IMR-90 (cell line): ENCODE measurements around the gene MYH11. TPM values are rescaled to one million over a fixed set of nuclear protein-coding genes. Genes with fewer than 3 reads are reported as not detected.

Source experiments
- ATAC-seq: fragments of 200-7000 bp; cut with Tn5 transposase; 2 replicates; pipeline ENCODE4 v1.9.1; 2020; ENCODE audit warnings: low read depth, mild to moderate bottlenecking, moderate library complexity
- BruUV-seq: library from RNA; stranded (reverse); fragments of 400-500 nt; replicated peaks from 2 replicates; lab custom pipeline; 2021; lab: Mats Ljungman, UMichigan
- CTCF ChIA-PET: fragments of 300-600 bp; formaldehyde crosslinking; extraction: SDS; loops from one replicate; lab custom pipeline; 2021; ENCODE audit warnings: antibody characterized with exemption; lab: Yijun Ruan, JAX
- POLR2A ChIA-PET: fragments of 300-600 bp; sonication (Branson Sonifier 250); formaldehyde crosslinking; loops from one replicate; lab custom pipeline; 2022; ENCODE audit warnings: antibody characterized with exemption; ENCODE audit not compliant: unreplicated experiment; lab: Charles Lee
- DNase-seq: peaks from one replicate; pipeline ENCODE4 v3.0.0; 2013
- H2AFZ ChIP-seq: replicated peaks from 2 replicates; pipeline ENCODE3; 2013; ENCODE audit warnings: low read length, mild to moderate bottlenecking; ENCODE audit not compliant: poor library complexity
- H2AK5ac ChIP-seq: 2 replicates; pipeline ENCODE4 v1.6.1; 2013; ENCODE audit warnings: low read depth, low read length, inconsistent platforms
- H2AK9ac ChIP-seq: replicated peaks from 2 replicates; pipeline ENCODE3; 2013; ENCODE audit warnings: mild to moderate bottlenecking, low read depth, low read length, moderate library complexity; ENCODE audit not compliant: poor library complexity
- H2BK120ac ChIP-seq: 2 replicates; pipeline ENCODE4 v1.6.1; 2013; ENCODE audit warnings: low read depth, low read length, inconsistent platforms
- H2BK15ac ChIP-seq: 3 replicates; pipeline ENCODE4 v1.6.1; 2013; ENCODE audit warnings: low read depth, low read length, inconsistent platforms
- H2BK20ac ChIP-seq: 2 replicates; pipeline ENCODE4 v1.6.1; 2013; ENCODE audit warnings: low read depth, mild to moderate bottlenecking, inconsistent platforms, low read length, moderate library complexity
- H2BK5ac ChIP-seq: 2 replicates; pipeline ENCODE4 v1.6.1; 2013; ENCODE audit warnings: mild to moderate bottlenecking, low read depth, low read length, inconsistent platforms; ENCODE audit not compliant: poor library complexity, severe bottlenecking
- H3K14ac ChIP-seq: replicated peaks from 2 replicates; pipeline ENCODE4 v1.6.1; 2013; ENCODE audit warnings: low read depth, low read length, inconsistent platforms
- H3K18ac ChIP-seq: 2 replicates; pipeline ENCODE4 v1.6.1; 2013; ENCODE audit warnings: low read depth, low read length, control low read depth
- H3K23ac ChIP-seq: 2 replicates; pipeline ENCODE4 v1.6.1; 2013; ENCODE audit warnings: low read depth, low read length, inconsistent platforms
- H3K27ac ChIP-seq: 2 replicates; pipeline ENCODE4 v1.5.1; 2013; ENCODE audit warnings: mild to moderate bottlenecking, control low read depth, low read length; ENCODE audit not compliant: insufficient read depth
- H3K27me3 ChIP-seq: 2 replicates; pipeline ENCODE4 v1.6.1; 2013; ENCODE audit warnings: low read length; ENCODE audit not compliant: control insufficient read depth, insufficient read depth
- H3K36me3 ChIP-seq: 2 replicates; pipeline ENCODE4 v1.6.1; 2013; ENCODE audit warnings: low read length, mixed read lengths; ENCODE audit not compliant: control insufficient read depth, insufficient read depth
- H3K4ac ChIP-seq: 2 replicates; pipeline ENCODE4 v1.6.1; 2013; ENCODE audit warnings: low read depth, low read length, inconsistent platforms
- H3K4me1 ChIP-seq: 2 replicates; pipeline ENCODE4 v1.6.1; 2013; ENCODE audit warnings: low read length, mixed read lengths; ENCODE audit not compliant: control insufficient read depth, insufficient read depth
- H3K4me2 ChIP-seq: 2 replicates; pipeline ENCODE4 v1.6.1; 2013; ENCODE audit warnings: low read depth, mild to moderate bottlenecking, control low read depth, low read length, moderate library complexity
- H3K4me3 ChIP-seq: 2 replicates; pipeline ENCODE4 v1.5.1; 2013; ENCODE audit warnings: low read depth, mild to moderate bottlenecking, control low read depth, low read length, moderate library complexity; ENCODE audit not compliant: insufficient read depth
- H3K56ac ChIP-seq: 2 replicates; pipeline ENCODE4 v1.6.1; 2013; ENCODE audit warnings: low read length, inconsistent platforms; ENCODE audit not compliant: insufficient read depth; ENCODE audit errors: extremely low read depth
- H3K79me1 ChIP-seq, 2 experiments: 2 replicates each; pipeline ENCODE4 v1.6.1; 2013; ENCODE audit warnings: low read length in 2 of 2, inconsistent platforms in 1 of 2, low read depth in 1 of 2
- H3K9ac ChIP-seq: 2 replicates; pipeline ENCODE4 v1.6.1; 2013; ENCODE audit warnings: low read depth, low read length, control low read depth
- H3K9me1 ChIP-seq: 2 replicates; pipeline ENCODE4 v1.6.1; 2013; ENCODE audit warnings: low read length, inconsistent platforms; ENCODE audit not compliant: insufficient read depth
- H3K9me3 ChIP-seq: 2 replicates; pipeline ENCODE4 v1.6.1; 2013; ENCODE audit warnings: low read length; ENCODE audit not compliant: control insufficient read depth, insufficient read depth
- H4K20me1 ChIP-seq: 2 replicates; pipeline ENCODE4 v1.6.1; 2013; ENCODE audit warnings: low read length, inconsistent platforms; ENCODE audit not compliant: insufficient read depth
- H4K5ac ChIP-seq: 2 replicates; pipeline ENCODE4 v1.6.1; 2013; ENCODE audit warnings: mild to moderate bottlenecking, low read depth, low read length, control low read depth
- H4K8ac ChIP-seq, 2 experiments: 2 replicates each; pipeline ENCODE4 v1.6.1; 2013; ENCODE audit warnings: low read depth in 2 of 2, low read length in 2 of 2, control low read depth in 1 of 2, inconsistent platforms in 1 of 2
- H4K91ac ChIP-seq: 2 replicates; pipeline ENCODE4 v1.6.1; 2013; ENCODE audit warnings: low read depth, low read length, inconsistent platforms; ENCODE audit not compliant: insufficient read depth
- CEBPB ChIP-seq: IDR thresholded peaks from 2 replicates; pipeline ENCODE4 v1.6.1; 2012; ENCODE audit warnings: low read depth, low read length, improper control_type of control experiment
- CHD1 ChIP-seq: IDR thresholded peaks from 2 replicates; pipeline ENCODE4 v1.6.1; 2012; ENCODE audit warnings: low read depth, low read length, improper control_type of control experiment
- FOS ChIP-seq: fragments of 150-350 bp; IDR thresholded peaks from 2 replicates; pipeline ENCODE4 v1.6.1; 2016; ENCODE audit warnings: low read depth, low read length
- MAZ ChIP-seq: IDR thresholded peaks from 2 replicates; pipeline ENCODE4 v1.6.1; 2012; ENCODE audit warnings: low read depth, mild to moderate bottlenecking, low read length, improper control_type of control experiment, moderate library complexity, borderline replicate concordance
- MXI1 ChIP-seq: IDR thresholded peaks from 2 replicates; pipeline ENCODE4 v1.6.1; 2012; ENCODE audit warnings: low read depth, mild to moderate bottlenecking, low read length, moderate library complexity, borderline replicate concordance
- NFE2L2 ChIP-seq: fragments of 150-350 bp; IDR thresholded peaks from 2 replicates; pipeline ENCODE4 v1.6.1; 2016; ENCODE audit warnings: low read depth, mild to moderate bottlenecking, low read length
- RAD21 ChIP-seq: IDR thresholded peaks from 2 replicates; pipeline ENCODE4 v1.6.1; 2012; ENCODE audit warnings: low read length, improper control_type of control experiment
- SMC3 ChIP-seq: fragments of 150-350 bp; IDR thresholded peaks from 2 replicates; pipeline ENCODE4 v1.6.1; 2016; ENCODE audit warnings: low read depth, mild to moderate bottlenecking, antibody characterized with exemption, low read length, moderate library complexity
- WGBS, 2 experiments: methylation state at CpG; one replicate each; pipeline versions ENCODE4 v1.1.5 to v1.1.7; 2013; ENCODE audit warnings: missing lambda C conversion rate in 2 of 2; ENCODE audit not compliant: insufficient read length in 1 of 2; ENCODE audit errors: extremely low coverage in 2 of 2; 5-methylcytosine and 5-hydroxymethylcytosine counted together
- dilution Hi-C: fragments of 300-500 bp; cut with HindIII; formaldehyde crosslinking; loops from one replicate; pipeline ENCODE4 v1.14.3; 2018; ENCODE audit warnings: low sequenced_read_pairs; ENCODE audit not compliant: unreplicated experiment
- in situ Hi-C: fragments of 300-500 bp; cut with MboI; formaldehyde crosslinking; loops from 3 replicates; pipeline ENCODE4 v1.14.3; 2019; ENCODE audit warnings: low sequenced_read_pairs, inconsistent platforms, mixed read lengths
- intact Hi-C: fragments of 100-400 bp; cut with micrococcal nuclease; formaldehyde crosslinking; loops from 2 replicates; pipeline ENCODE4 v1.10.0; 2022
- polyA plus RNA-seq, 3 experiments: library from polyadenylated mRNA; depleted of rRNA; stranded (reverse); fragments of >200 nt; gene quantifications; 2 replicates each; pipeline ENCODE4 v1.2.3, GENCODE V29; 2012; ENCODE audit warnings: low replicate concordance in 1 of 3
- total RNA-seq: library from RNA; depleted of rRNA; stranded (reverse); fragments of >200 nt; gene quantifications from 2 replicates; pipeline ENCODE4 v1.2.3, GENCODE V29; 2012
- TF ChIP-seq, protein P1 (sequence below): fragments of 150-350 bp; IDR thresholded peaks from 2 replicates; pipeline ENCODE4 v1.6.1; 2016; ENCODE audit warnings: low read depth, mild to moderate bottlenecking, low read length, moderate library complexity, borderline replicate concordance
- TF ChIP-seq, protein P2 (sequence below): conservative IDR thresholded peaks from 2 replicates; pipeline ENCODE4 v1.5.1; 2012; ENCODE audit warnings: mild to moderate bottlenecking, low read depth, low read length, improper control_type of control experiment

MYH11 gene
- total and polyA plus RNA-seq, 2 of the 4 experiments (the other 2 are of a cell fraction), result under 0.01 to 0.12 TPM

GRCh38 chr16:15778204-15778743 lies 78.6 kb downstream of the MYH11 start:
- H3K23ac ChIP-seq, result no peak overlapping the region
- intact Hi-C loops, result loop anchor here (10.0 kb wide), 1 partner anchor 167 kb away; the partner anchor contains the start of gene ABCC1

More at GRCh38 chr16:15778204-15778743, 78.6 kb downstream of the MYH11 start:
- no peak overlapping the region for H2AK5ac ChIP-seq
- H4K8ac ChIP-seq, result no peak overlapping the region
- H3K4me1 ChIP-seq, result no peaks in the 10 kb centered on the region; the same call in 1 of the 2 replicates
- H3K9me1 ChIP-seq, result no peaks in the 10 kb centered on the region
- in situ Hi-C loops (loop anchor here (5.0 kb wide), 1 partner anchor 54 kb away; no protein-coding TSS in a partner anchor), dilution Hi-C loops (no loop called here)
- no peak overlapping the region for H3K9ac ChIP-seq
- ATAC-seq (no peak), DNase-seq (no peak)
- H3K4ac ChIP-seq, result no peak overlapping the region
- H3K14ac ChIP-seq, result no peak overlapping the region
- no peak overlapping the region for H3K18ac ChIP-seq
- H3K9me3 ChIP-seq, result no peaks in the 10 kb centered on the region
- no CpG with 5 or more reads among the region's 8 CpGs for WGBS, 2 experiments
- no peak overlapping the region for H3K4me2 ChIP-seq
- no peak overlapping the region for H3K27ac ChIP-seq
- peaks cover 9% of the 10 kb centered on the region for H3K27me3 ChIP-seq
- H4K91ac ChIP-seq, result no peak overlapping the region
- H3K56ac ChIP-seq, result no peak overlapping the region
- no peak overlapping the region for H2BK5ac ChIP-seq
- H2BK120ac ChIP-seq, result no peak overlapping the region
- no peaks in the 10 kb centered on the region for H3K36me3 ChIP-seq
- no peaks in the 10 kb centered on the region for H3K79me1 ChIP-seq
- H4K5ac ChIP-seq, result no peak overlapping the region
- H4K20me1 ChIP-seq, result no peaks in the 10 kb centered on the region
- CTCF ChIA-PET, result interaction anchor here (1.1 to 1.5 kb wide), 3 partner anchors 10 to 18 kb away, joined by 3 to 5 read pairs (median 3); no protein-coding TSS in a partner anchor
- no peak overlapping the region for H3K4me3 ChIP-seq
- no peak for TF ChIP-seq MXI1
- no peak for TF ChIP-seq CHD1
- TF ChIP-seq NFE2L2, result no peak
- no peak for TF ChIP-seq MAZ
- TF ChIP-seq, protein P1, sequence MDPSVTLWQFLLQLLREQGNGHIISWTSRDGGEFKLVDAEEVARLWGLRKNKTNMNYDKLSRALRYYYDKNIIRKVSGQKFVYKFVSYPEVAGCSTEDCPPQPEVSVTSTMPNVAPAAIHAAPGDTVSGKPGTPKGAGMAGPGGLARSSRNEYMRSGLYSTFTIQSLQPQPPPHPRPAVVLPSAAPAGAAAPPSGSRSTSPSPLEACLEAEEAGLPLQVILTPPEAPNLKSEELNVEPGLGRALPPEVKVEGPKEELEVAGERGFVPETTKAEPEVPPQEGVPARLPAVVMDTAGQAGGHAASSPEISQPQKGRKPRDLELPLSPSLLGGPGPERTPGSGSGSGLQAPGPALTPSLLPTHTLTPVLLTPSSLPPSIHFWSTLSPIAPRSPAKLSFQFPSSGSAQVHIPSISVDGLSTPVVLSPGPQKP, result no peak
- TF ChIP-seq FOS, result no peak
- no peak for TF ChIP-seq RAD21
- TF ChIP-seq, protein P2, sequence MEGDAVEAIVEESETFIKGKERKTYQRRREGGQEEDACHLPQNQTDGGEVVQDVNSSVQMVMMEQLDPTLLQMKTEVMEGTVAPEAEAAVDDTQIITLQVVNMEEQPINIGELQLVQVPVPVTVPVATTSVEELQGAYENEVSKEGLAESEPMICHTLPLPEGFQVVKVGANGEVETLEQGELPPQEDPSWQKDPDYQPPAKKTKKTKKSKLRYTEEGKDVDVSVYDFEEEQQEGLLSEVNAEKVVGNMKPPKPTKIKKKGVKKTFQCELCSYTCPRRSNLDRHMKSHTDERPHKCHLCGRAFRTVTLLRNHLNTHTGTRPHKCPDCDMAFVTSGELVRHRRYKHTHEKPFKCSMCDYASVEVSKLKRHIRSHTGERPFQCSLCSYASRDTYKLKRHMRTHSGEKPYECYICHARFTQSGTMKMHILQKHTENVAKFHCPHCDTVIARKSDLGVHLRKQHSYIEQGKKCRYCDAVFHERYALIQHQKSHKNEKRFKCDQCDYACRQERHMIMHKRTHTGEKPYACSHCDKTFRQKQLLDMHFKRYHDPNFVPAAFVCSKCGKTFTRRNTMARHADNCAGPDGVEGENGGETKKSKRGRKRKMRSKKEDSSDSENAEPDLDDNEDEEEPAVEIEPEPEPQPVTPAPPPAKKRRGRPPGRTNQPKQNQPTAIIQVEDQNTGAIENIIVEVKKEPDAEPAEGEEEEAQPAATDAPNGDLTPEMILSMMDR, result no peak
- no peak for TF ChIP-seq SMC3
- no peak for TF ChIP-seq CEBPB
- H2AK9ac ChIP-seq, result no peak overlapping the region
- no peak overlapping the region for H2BK20ac ChIP-seq
- BruUV-seq, result no TSS peak
- POLR2A ChIA-PET, result no interaction called here
- H2AFZ ChIP-seq, result no peak overlapping the region
- no peak overlapping the region for H2BK15ac ChIP-seq
